A673 (cell line): Measurements from ENCODE around the gene CCDC27. TPM values are rescaled to one million over a fixed set of nuclear protein-coding genes. Genes with fewer than 3 reads are reported as not detected.

Experiments
- Bru-seq: library from RNA; stranded (reverse); fragments of 400-500 nt; gene quantifications from one replicate; lab custom pipeline; 2021; lab: Mats Ljungman, UMichigan
- BruChase-seq, 2 experiments: library from RNA; stranded (reverse); fragments of 400-500 nt; gene quantifications; one replicate each; lab custom pipeline; 2021; lab: Mats Ljungman, UMichigan
- BruUV-seq: library from RNA; stranded (reverse); fragments of 400-500 nt; replicated peaks from 2 replicates; lab custom pipeline; 2021; lab: Mats Ljungman, UMichigan
- CTCF ChIA-PET: fragments of 300-600 bp; sonication (Branson Sonifier 250); formaldehyde crosslinking; loops from one replicate; lab custom pipeline; 2022; ENCODE audit warnings: antibody characterized with exemption; lab: Charles Lee
- POLR2A ChIA-PET: fragments of 300-600 bp; sonication (Branson Sonifier 250); formaldehyde crosslinking; loops from one replicate; lab custom pipeline; 2022; ENCODE audit warnings: antibody characterized with exemption; ENCODE audit not compliant: low non-redundant PET; lab: Charles Lee
- DNase-seq: peaks from one replicate; pipeline ENCODE4 v3.0.0-alpha.2; 2015; ENCODE audit warnings: low spot score
- H3K27ac ChIP-seq: fragments of 200-600 bp; sonication (generic); 2 replicates; pipeline ENCODE4 v1.5.1; 2016; ENCODE audit warnings: mixed run types, low read depth, mild to moderate bottlenecking, mixed read lengths, antibody characterized with exemption, low read length; ENCODE audit not compliant: poor library complexity, severe bottlenecking
- H3K27me3 ChIP-seq: fragments of 200-600 bp; sonication (generic); replicated peaks from 2 replicates; pipeline ENCODE4 v1.6.1; 2017; ENCODE audit warnings: mixed run types, low read depth, mild to moderate bottlenecking, mixed read lengths, antibody characterized with exemption, low read length; ENCODE audit not compliant: insufficient read depth, poor library complexity
- H3K36me3 ChIP-seq: fragments of 200-600 bp; sonication (generic); 2 replicates; pipeline ENCODE4 v1.6.1; 2016; ENCODE audit warnings: mixed run types, mild to moderate bottlenecking, mixed read lengths, antibody characterized with exemption, low read length; ENCODE audit not compliant: insufficient read depth, poor library complexity, severe bottlenecking
- H3K4me1 ChIP-seq: fragments of 200-600 bp; sonication (generic); 2 replicates; pipeline ENCODE4 v1.6.1; 2017; ENCODE audit warnings: mixed run types, mild to moderate bottlenecking, mixed read lengths, antibody characterized with exemption, low read length; ENCODE audit not compliant: insufficient read depth, poor library complexity, severe bottlenecking
- H3K4me3 ChIP-seq: fragments of 200-600 bp; sonication (generic); 2 replicates; pipeline ENCODE4 v1.5.1; 2016; ENCODE audit warnings: low read depth, mixed run types, mild to moderate bottlenecking, mixed read lengths, low read length; ENCODE audit not compliant: poor library complexity, severe bottlenecking
- H3K9me3 ChIP-seq: fragments of 200-600 bp; sonication (generic); 2 replicates; pipeline ENCODE4 v1.6.1; 2016; ENCODE audit warnings: mixed run types, low read depth, mild to moderate bottlenecking, mixed read lengths, antibody characterized with exemption, low read length; ENCODE audit not compliant: poor library complexity, severe bottlenecking
- CTCF ChIP-seq: fragments of 300-800, 200-600 bp; sonication (generic); conservative IDR thresholded peaks from 2 replicates; pipeline ENCODE4 v1.5.1; 2017; ENCODE audit warnings: low read depth, mild to moderate bottlenecking, antibody characterized with exemption, low read length, moderate library complexity, mixed read lengths
- EZH2 ChIP-seq: fragments of 200-600 bp; sonication (generic); IDR thresholded peaks from 2 replicates; pipeline ENCODE4 v1.6.1; 2017; ENCODE audit warnings: borderline replicate concordance, low read depth, mild to moderate bottlenecking, mixed read lengths, antibody characterized with exemption, low read length; ENCODE audit not compliant: poor library complexity, severe bottlenecking
- intact Hi-C: fragments of 100-400 bp; cut with micrococcal nuclease; formaldehyde crosslinking; loops from one replicate; pipeline ENCODE4 v1.10.0; 2022; ENCODE audit not compliant: unreplicated experiment
- long read RNA-seq: library from polyadenylated mRNA; stranded (forward); transcript quantifications from one replicate; pipeline ENCODE4 v2.0.0, GENCODE V29; 2022
- total RNA-seq: library from RNA; stranded (reverse); gene quantifications from 2 replicates; pipeline ENCODE4 v1.2.3, GENCODE V29; 2021

Gene CCDC27
- not detected in 2 replicates for total RNA-seq
- not detected for Bru-seq, nascent RNA
- not detected for BruChase-seq, experiment 1, labeled RNA remaining after a 2-hour chase
- BruChase-seq, experiment 2, labeled RNA remaining after a 6-hour chase: not detected
- long read RNA-seq: 0 reads

DNA sequence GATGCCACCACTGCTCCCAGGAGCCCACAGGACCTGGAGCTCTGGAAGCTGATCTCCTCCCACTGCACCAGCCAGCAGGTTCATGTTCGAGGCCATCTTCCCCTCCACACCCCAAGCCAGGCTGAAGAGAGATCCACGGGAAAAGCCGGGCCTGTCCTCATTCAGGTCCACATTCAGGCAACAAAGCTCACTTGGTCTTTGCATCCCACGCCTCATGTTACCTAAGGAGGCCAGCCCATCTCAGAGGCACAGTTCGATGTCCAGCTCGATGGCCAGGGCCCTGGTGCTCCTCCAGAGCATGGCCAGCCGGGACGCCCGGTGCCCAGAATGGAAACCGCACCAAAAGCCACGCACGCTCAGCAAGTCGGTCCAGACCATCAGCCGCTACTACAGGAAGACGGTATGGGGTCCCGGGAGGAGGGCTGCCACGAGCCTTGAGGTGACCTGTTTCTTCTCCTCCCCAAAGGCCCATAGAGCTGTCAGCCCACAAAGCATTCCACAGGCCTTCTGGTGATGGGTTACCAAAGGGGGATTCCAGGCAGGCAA, at the start of gene CCDC27:
Gene CCDC27 (plus strand): TSS at position 51 of the 546 bp plus-strand sequence. CDS start 32 bp downstream, at position 83.
- BruUV-seq: no TSS peak
- DNase-seq: no peak

GRCh38 chr1:3702528-3702927, 49.7 kb upstream of the CCDC27 start:
- Histone ChIP-seq H3K27me3 (no peaks in the 10 kb centered on the region), H3K27ac (no peak overlapping the region), H3K9me3 (no peaks in the 10 kb centered on the region), H3K4me3 (no peak overlapping the region), H3K36me3 (no peaks in the 10 kb centered on the region), H3K4me1 (no peaks in the 10 kb centered on the region)
- intact Hi-C loops: no loop called here
- CTCF ChIA-PET: no interaction called here
- TF ChIP-seq EZH2: no peak
- TF ChIP-seq CTCF: no peak
- no peak for DNase-seq
- POLR2A ChIA-PET: no interaction called here
- no TSS peak for BruUV-seq

More for the DNA sequence above, at the start of gene CCDC27:
- CTCF ChIA-PET: no interaction called here
- Histone ChIP-seq H3K27ac (no peak within 1 kb of the TSS), H3K36me3 (no peaks in the 10 kb centered on the region), H3K4me1 (peaks cover 5% of the 10 kb centered on the region), H3K27me3 (no peaks in the 10 kb centered on the region), H3K4me3 (no peak within 1 kb of the TSS), H3K9me3 (no peaks in the 10 kb centered on the region)
- TF ChIP-seq EZH2: no peak
- TF ChIP-seq CTCF: no peak
- POLR2A ChIA-PET: no interaction called here
- intact Hi-C loops: no loop called here

DNA sequence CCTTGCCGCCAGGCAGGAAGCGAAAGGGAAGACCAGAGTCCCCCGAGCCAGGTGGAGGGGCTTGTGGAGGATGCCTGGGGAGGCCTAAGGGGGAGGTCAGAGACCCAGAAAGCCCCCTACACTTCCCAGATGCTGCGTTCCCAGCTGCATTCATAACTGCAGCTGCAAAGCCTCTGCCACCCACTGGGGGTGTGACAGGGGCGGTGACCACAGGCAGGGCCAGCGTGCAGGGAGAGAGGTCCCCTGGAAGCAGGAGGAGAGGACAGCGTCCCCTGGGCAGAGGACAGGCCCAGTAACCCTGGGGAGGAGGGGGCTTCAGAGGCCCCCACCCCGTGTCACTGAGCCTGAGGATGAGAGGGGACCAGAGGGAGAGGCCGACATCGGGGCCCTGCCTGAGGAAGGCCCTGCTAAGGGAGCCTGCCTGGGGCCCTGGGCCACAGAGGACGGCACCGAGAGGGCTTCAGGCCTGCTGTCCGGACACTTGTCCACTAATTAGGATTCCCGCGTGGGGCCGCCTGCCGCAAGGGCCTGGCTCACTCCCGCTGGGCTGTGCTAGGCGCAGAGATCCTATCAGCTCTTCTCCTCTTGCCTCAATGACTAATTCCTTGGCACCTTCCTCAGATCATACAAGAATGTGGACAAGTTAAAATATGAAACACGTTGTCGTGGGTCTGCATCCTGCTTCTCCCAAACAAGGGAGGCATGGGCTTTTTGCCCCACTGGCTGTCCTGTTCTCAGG, 49.1 kb upstream of the CCDC27 start:
- intact Hi-C loops: no loop called here
- no TSS peak for BruUV-seq
- Histone ChIP-seq H3K4me1 (no peaks in the 10 kb centered on the region), H3K27me3 (no peaks in the 10 kb centered on the region), H3K4me3 (no peak overlapping the region), H3K9me3 (no peaks in the 10 kb centered on the region), H3K36me3 (no peaks in the 10 kb centered on the region), H3K27ac (no peak overlapping the region)
- ChIA-PET POLR2A (no interaction called here), CTCF (no interaction called here)
- DNase-seq: no peak
- no peak for TF ChIP-seq CTCF
- no peak for TF ChIP-seq EZH2
